ENCODE results near the gene GLRX5.

The GLRX5 gene

GRCh38 chr14:95527387-95528002 lies 7.4 kb upstream of the GLRX5 start:
- peaks cover 9 to 23% of the 10 kb centered on the region in 2 experiments for H3K4me1 ChIP-seq (ENCODE audit: control insufficient read depth in 1 of 2, insufficient read depth in 2 of 2, low read length in 2 of 2)
- no peak overlapping the region for H2BK5ac ChIP-seq (ENCODE audit: low read depth, low read length, poor library complexity)
- H2AK5ac ChIP-seq (ENCODE audit: low read length): no peak overlapping the region
- peaks cover 3% of the 10 kb centered on the region for H3K79me1 ChIP-seq (ENCODE audit: low read length)
- H4K8ac ChIP-seq (ENCODE audit: low read depth, low read length): no peak overlapping the region
- WGBS (ENCODE audit: extremely low coverage, insufficient coverage, insufficient read length): no CpG with 5 or more reads among the region's 4 CpGs
- H3K79me2 ChIP-seq (ENCODE audit: control insufficient read depth, insufficient read depth, low read length, poor library complexity): no peaks in the 10 kb centered on the region
- no peak overlapping the region for H3K14ac ChIP-seq (ENCODE audit: low read length)
- no peak overlapping the region for H3K4ac ChIP-seq (ENCODE audit: low read depth, low read length)
- no peak overlapping the region for H3K9ac ChIP-seq (ENCODE audit: low read length)
- H4K12ac ChIP-seq (ENCODE audit: low read depth, low read length): no peak overlapping the region
- no peak overlapping the region for H4K91ac ChIP-seq (ENCODE audit: low read depth, low read length)
- H3K18ac ChIP-seq (ENCODE audit: low read length): no peak overlapping the region
- H3K9me3 ChIP-seq (ENCODE audit: insufficient read depth, low read depth, low read length): no peaks in the 10 kb centered on the region
- no peak overlapping the region for H2AFZ ChIP-seq (ENCODE audit: insufficient read depth, low read length, poor library complexity)
- no peak overlapping the region for H2BK120ac ChIP-seq (ENCODE audit: insufficient read depth, low read length, poor library complexity)
- peak; percentile 58 to 86 for DNase-seq
- H3K27me3 ChIP-seq (ENCODE audit: insufficient read depth, low read length): no peaks in the 10 kb centered on the region
- no peak overlapping the region for H3K23ac ChIP-seq (ENCODE audit: low read length)
- H2BK12ac ChIP-seq (ENCODE audit: low read length): no peak overlapping the region
- H3K36me3 ChIP-seq (ENCODE audit: control insufficient read depth in 1 of 2, insufficient read depth in 2 of 2, low read length in 2 of 2): no peaks in the 10 kb centered on the region
- no peak overlapping the region for H3K27ac ChIP-seq (ENCODE audit: low read depth, low read length)
- no peak overlapping the region for H3K4me3 ChIP-seq (ENCODE audit: low read depth, low read length)
- no peak overlapping the region for H3K4me2 ChIP-seq (ENCODE audit: low read length)

- H3K79me2 ChIP-seq (ENCODE audit: control insufficient read depth, insufficient read depth, low read length, poor library complexity): peaks cover 3% of the 10 kb centered on the region
- H3K4ac ChIP-seq (ENCODE audit: low read depth, low read length): no peak overlapping the region
- H3K79me1 ChIP-seq (ENCODE audit: low read length): peaks cover 3% of the 10 kb centered on the region
- no peaks in the 10 kb centered on the region for H3K27me3 ChIP-seq (ENCODE audit: insufficient read depth, low read length)
- H3K23ac ChIP-seq (ENCODE audit: low read length): no peak overlapping the region
- no peak overlapping the region for H3K4me2 ChIP-seq (ENCODE audit: low read length)
- H3K27ac ChIP-seq (ENCODE audit: low read depth, low read length): no peak overlapping the region
- DNase-seq: no peak
- H2BK120ac ChIP-seq (ENCODE audit: insufficient read depth, low read length, poor library complexity): no peak overlapping the region
- H4K8ac ChIP-seq (ENCODE audit: low read depth, low read length): no peak overlapping the region
- peaks cover 10 to 21% of the 10 kb centered on the region in 2 experiments for H3K4me1 ChIP-seq (ENCODE audit: control insufficient read depth in 1 of 2, insufficient read depth in 2 of 2, low read length in 2 of 2)
- H3K18ac ChIP-seq (ENCODE audit: low read length): no peak overlapping the region
- H3K9me3 ChIP-seq (ENCODE audit: insufficient read depth, low read depth, low read length): no peaks in the 10 kb centered on the region
- no peak overlapping the region for H2BK12ac ChIP-seq (ENCODE audit: low read length)
- H3K36me3 ChIP-seq (ENCODE audit: control insufficient read depth in 1 of 2, insufficient read depth in 2 of 2, low read length in 2 of 2): no peaks in the 10 kb centered on the region
- H3K4me3 ChIP-seq (ENCODE audit: low read depth, low read length): no peak overlapping the region
- H3K9ac ChIP-seq (ENCODE audit: low read length): no peak overlapping the region
- H2AFZ ChIP-seq (ENCODE audit: insufficient read depth, low read length, poor library complexity): no peak overlapping the region
- H2AK5ac ChIP-seq (ENCODE audit: low read length): no peak overlapping the region
- no peak overlapping the region for H2BK5ac ChIP-seq (ENCODE audit: low read depth, low read length, poor library complexity)
- no CpG with 5 or more reads among the region's 7 CpGs for WGBS (ENCODE audit: extremely low coverage, insufficient coverage, insufficient read length)
- H3K14ac ChIP-seq (ENCODE audit: low read length): no peak overlapping the region
- H4K91ac ChIP-seq (ENCODE audit: low read depth, low read length): no peak overlapping the region
- no peak overlapping the region for H4K12ac ChIP-seq (ENCODE audit: low read depth, low read length)
Observed at GRCh38 chr14:95529216-95529615, 5.6 kb upstream of the GLRX5 start.

GRCh38 chr14:95530473-95531276 lies 4.2 kb upstream of the GLRX5 start:
- H3K4me1 ChIP-seq (ENCODE audit: control insufficient read depth in 1 of 2, insufficient read depth in 2 of 2, low read length in 2 of 2): peaks cover 9 to 14% of the 10 kb centered on the region in 2 experiments
- H3K18ac ChIP-seq (ENCODE audit: low read length): no peak overlapping the region
- H2AFZ ChIP-seq (ENCODE audit: insufficient read depth, low read length, poor library complexity): no peak overlapping the region
- peaks cover 3% of the 10 kb centered on the region for H3K79me1 ChIP-seq (ENCODE audit: low read length)
- H2BK12ac ChIP-seq (ENCODE audit: low read length): no peak overlapping the region
- H4K12ac ChIP-seq (ENCODE audit: low read depth, low read length): no peak overlapping the region
- peaks cover 10% of the 10 kb centered on the region for H3K79me2 ChIP-seq (ENCODE audit: control insufficient read depth, insufficient read depth, low read length, poor library complexity)
- no peak overlapping the region for H3K4me2 ChIP-seq (ENCODE audit: low read length)
- H3K27ac ChIP-seq (ENCODE audit: low read depth, low read length): no peak overlapping the region
- H4K91ac ChIP-seq (ENCODE audit: low read depth, low read length): no peak overlapping the region
- no peaks in the 10 kb centered on the region for H3K27me3 ChIP-seq (ENCODE audit: insufficient read depth, low read length)
- no peak overlapping the region for H3K14ac ChIP-seq (ENCODE audit: low read length)
- no peak overlapping the region for H3K23ac ChIP-seq (ENCODE audit: low read length)
- no CpG with 5 or more reads among the region's 13 CpGs for WGBS (ENCODE audit: extremely low coverage, insufficient coverage, insufficient read length)
- H3K9me3 ChIP-seq (ENCODE audit: insufficient read depth, low read depth, low read length): no peaks in the 10 kb centered on the region
- no peak overlapping the region for H4K8ac ChIP-seq (ENCODE audit: low read depth, low read length)
- peak; percentile 98 for DNase-seq
- H3K4ac ChIP-seq (ENCODE audit: low read depth, low read length): no peak overlapping the region
- no peak overlapping the region for H2BK120ac ChIP-seq (ENCODE audit: insufficient read depth, low read length, poor library complexity)
- H2AK5ac ChIP-seq (ENCODE audit: low read length): no peak overlapping the region
- no peaks in the 10 kb centered on the region for H3K36me3 ChIP-seq (ENCODE audit: control insufficient read depth in 1 of 2, insufficient read depth in 2 of 2, low read length in 2 of 2)
- H3K9ac ChIP-seq (ENCODE audit: low read length): no peak overlapping the region
- H3K4me3 ChIP-seq (ENCODE audit: low read depth, low read length): no peak overlapping the region
- H2BK5ac ChIP-seq (ENCODE audit: low read depth, low read length, poor library complexity): no peak overlapping the region

- Histone ChIP-seq H3K27ac (ENCODE audit: low read depth, low read length) (no peak overlapping the region), H3K79me2 (ENCODE audit: control insufficient read depth, insufficient read depth, low read length, poor library complexity) (peaks cover 14% of the 10 kb centered on the region), H2AK5ac (ENCODE audit: low read length) (no peak overlapping the region)
Observed at GRCh38 chr14:95531473-95531872, 3.4 kb upstream of the GLRX5 start.

More at GRCh38 chr14:95531473-95531872, 3.4 kb upstream of the GLRX5 start:
- Histone ChIP-seq H2AFZ (ENCODE audit: insufficient read depth, low read length, poor library complexity) (no peak overlapping the region), H3K9me3 (ENCODE audit: insufficient read depth, low read depth, low read length) (no peaks in the 10 kb centered on the region), H3K9ac (ENCODE audit: low read length) (no peak overlapping the region), H3K23ac (ENCODE audit: low read length) (no peak overlapping the region), H3K18ac (ENCODE audit: low read length) (no peak overlapping the region), H2BK120ac (ENCODE audit: insufficient read depth, low read length, poor library complexity) (no peak overlapping the region), H3K4me1 (ENCODE audit: control insufficient read depth in 1 of 2, insufficient read depth in 2 of 2, low read length in 2 of 2) (peaks cover 13 to 17% of the 10 kb centered on the region in 2 experiments), H4K8ac (ENCODE audit: low read depth, low read length) (no peak overlapping the region), H4K12ac (ENCODE audit: low read depth, low read length) (no peak overlapping the region), H3K14ac (ENCODE audit: low read length) (no peak overlapping the region), H3K4me3 (ENCODE audit: low read depth, low read length) (no peak overlapping the region), H3K79me1 (ENCODE audit: low read length) (peaks cover 3% of the 10 kb centered on the region), H2BK5ac (ENCODE audit: low read depth, low read length, poor library complexity) (no peak overlapping the region), H3K4ac (ENCODE audit: low read depth, low read length) (no peak overlapping the region), H3K36me3 (ENCODE audit: control insufficient read depth in 1 of 2, insufficient read depth in 2 of 2, low read length in 2 of 2) (no peaks in the 10 kb centered on the region), H4K91ac (ENCODE audit: low read depth, low read length) (no peak overlapping the region), H3K4me2 (ENCODE audit: low read length) (no peak overlapping the region), H3K27me3 (ENCODE audit: insufficient read depth, low read length) (no peaks in the 10 kb centered on the region), H2BK12ac (ENCODE audit: low read length) (no peak overlapping the region)
- DNase-seq: peak in 1 of 2 donors; percentile 46
- WGBS (ENCODE audit: extremely low coverage, insufficient coverage, insufficient read length): no CpG with 5 or more reads among the region's 3 CpGs
